Adrenal gland (tissue), 12 donors: Measurements from ENCODE around the gene SCGB1C1. TPM values are rescaled to one million over a fixed set of nuclear protein-coding genes. Genes with fewer than 3 reads are reported as not detected.

Experiments
- DNase-seq, 7 donors: peaks; one replicate each; pipeline ENCODE4 v3.0.0-alpha.2; 2019 to 2020
- H3K27ac ChIP-seq, 5 donors: fragments of 200-600 bp; sonication (generic) in 4 of 5; 1 replicate in 3 of 5; 2 replicates in 2 of 5; pipeline versions ENCODE4 v1.5.1 to v1.8.0; 2016 to 2020; ENCODE audit warnings: mild to moderate bottlenecking in 1 of 5
- H3K27me3 ChIP-seq: fragments of 200-600 bp; 2 replicates; pipeline ENCODE4 v1.8.0; 2021
- H3K36me3 ChIP-seq, 2 donors: fragments of 200-600 bp; replicated peaks in 1 of 2; 1 replicate in 1 of 2; 2 replicates in 1 of 2; pipeline versions ENCODE4 v1.5.1 to v1.8.0; 2018 to 2022
- H3K4me1 ChIP-seq, 2 donors: fragments of 200-600 bp; replicated peaks in 1 of 2; 1 replicate in 1 of 2; 2 replicates in 1 of 2; pipeline versions ENCODE4 v1.5.1 to v1.8.0; 2018 to 2021
- H3K4me3 ChIP-seq, 4 donors: fragments of 200-600 bp; sonication (generic) in 3 of 4; one replicate each; pipeline ENCODE4 v1.5.1; 2016 to 2018
- H3K9me3 ChIP-seq, 3 donors: fragments of 200-600 bp; sonication (generic) in 1 of 3; replicated peaks in 1 of 3; 1 replicate in 2 of 3; 2 replicates in 1 of 3; pipeline versions ENCODE4 v1.5.1 to v1.8.0; 2016 to 2021
- CTCF ChIP-seq, 6 experiments: fragments of 450-650 bp in 4 of 6; fragments of 200-600 bp in 2 of 6; sonication (generic) in 1 of 6; IDR thresholded peaks; 1 replicate in 5 of 6; 2 replicates in 1 of 6; pipeline versions ENCODE4 v1.5.1 to v1.8.0; 2016 to 2021; ENCODE audit warnings: antibody characterized with exemption in 6 of 6, mild to moderate bottlenecking in 2 of 6, moderate library complexity in 1 of 6
- POLR2A ChIP-seq, 2 donors: fragments of 450-650 bp; IDR thresholded peaks; one replicate each; pipeline ENCODE4 v1.6.1; 2017; ENCODE audit warnings: antibody characterized with exemption in 2 of 2, mild to moderate bottlenecking in 2 of 2, moderate library complexity in 1 of 2
- WGBS, 4 donors: extraction: QIAGEN DNeasy Blood & Tissue Kit in 2 of 4; methylation state at CpG; one replicate each; pipeline versions ENCODE4 v1.1.5 to v1.1.7; 2013 to 2017; 5-methylcytosine and 5-hydroxymethylcytosine counted together
- intact Hi-C, 2 donors: fragments of 100-400 bp; cut with DNase I; formaldehyde crosslinking; loops; one replicate each; pipeline versions ENCODE4 v1.14.1 to v1.15.0; 2022 to 2023
- polyA plus RNA-seq, 3 donors: library from polyadenylated mRNA; stranded (reverse); fragments of 200-250 nt in 2 of 3; fragments of 350-450 nt in 1 of 3; fragmentation: Illumina TruSeq in 1 of 3; extraction: RNeasy Lipid Tissue Mini Kit (QIAGEN cat#74804) in 1 of 3; gene quantifications; one replicate each; pipeline ENCODE4 v1.2.3, GENCODE V29; 2013 to 2014
- total RNA-seq, 9 donors: library from RNA; depleted of rRNA in 4 of 9; stranded (reverse); fragments of >200 nt in 4 of 9; fragments of 120-200 nt in 1 of 9; fragmentation: NEBNext Ultra II Directional in 1 of 9; extraction: Animal tissue kit (Norgen Biotek cat#: 25700) in 1 of 9; gene quantifications; one replicate each; pipeline versions ENCODE4 v1.1.0 to v1.2.4, GENCODE V29; 2013 to 2023
- donor health status: healthy with polysubstance abuse.
- donor health status: Bipolar disorder and iron deficiency.
- donor health status: DM: yes; HTN: yes; CAD: no.
- donor health status: DM: no; HTN: no; CAD: no.
- donor health status: DM: no; HTN: no; CAD: no.
- donor health status: DM: yes; HTN: yes; CAD: no.

Gene SCGB1C1
- total and polyA plus RNA-seq, 12 donors: not detected

GRCh38 chr11:199004-199581 lies 6.2 kb downstream of the SCGB1C1 start:
- no peak for TF ChIP-seq CTCF (IDR thresholded peaks at IDR 0.05)
- no peak for TF ChIP-seq POLR2A (IDR thresholded peaks at IDR 0.05)
- no peaks in the 10 kb centered on the region for H3K9me3 ChIP-seq
- intact Hi-C loops: loop anchor here in 1 of 2 donors (5.0 kb wide), 1 partner anchor 163 kb away; no protein-coding TSS in a partner anchor
- WGBS, 4 donors: 75 to 84% (median 81%) methylated on average over 2 to 13 of the region's 13 CpGs
- peaks cover 0 to 11% of the 10 kb centered on the region in 2 donors for H3K4me1 ChIP-seq
- H3K27me3 ChIP-seq: no peaks in the 10 kb centered on the region
- peaks cover 0 to 19% of the 10 kb centered on the region in 2 donors for H3K36me3 ChIP-seq
- H3K4me3 ChIP-seq: no peak overlapping the region
- H3K27ac ChIP-seq: no peak overlapping the region
- peak in 3 of 7 donors; percentile 10 to 39 (median 22) for DNase-seq

GRCh38 chr11:199782-200181 lies 6.9 kb downstream of the SCGB1C1 start:
- WGBS, 4 donors: 72 to 81% (median 75%) methylated on average over 6 to 8 of the region's 8 CpGs
- no peaks in the 10 kb centered on the region for H3K27me3 ChIP-seq
- peak in 2 of 7 donors; percentile 17 to 54 for DNase-seq
- no peak overlapping the region for H3K27ac ChIP-seq
- H3K36me3 ChIP-seq: peaks cover 0 to 26% of the 10 kb centered on the region in 2 donors
- TF ChIP-seq POLR2A (IDR thresholded peaks at IDR 0.05): no peak
- H3K4me3 ChIP-seq: no peak overlapping the region
- H3K9me3 ChIP-seq: no peaks in the 10 kb centered on the region
- peaks cover 0 to 16% of the 10 kb centered on the region in 2 donors for H3K4me1 ChIP-seq
- intact Hi-C loops: loop anchor here in 1 of 2 donors (5.0 kb wide), 1 partner anchor 163 kb away; no protein-coding TSS in a partner anchor

GRCh38 chr11:200224-201003 lies 7.5 kb downstream of the SCGB1C1 start:
- peaks cover 0 to 23% of the 10 kb centered on the region in 2 donors for H3K4me1 ChIP-seq
- WGBS, 4 donors: 90 to 96% (median 95%) methylated on average over 4 to 13 of the region's 13 CpGs
- H3K36me3 ChIP-seq: peaks cover 0 to 32% of the 10 kb centered on the region in 2 donors
- H3K27me3 ChIP-seq: no peaks in the 10 kb centered on the region
- peak in 2 of 7 donors; percentile 13 to 53 for DNase-seq
- no peak for TF ChIP-seq CTCF (IDR thresholded peaks at IDR 0.05)
- TF ChIP-seq POLR2A (IDR thresholded peaks at IDR 0.05): no peak
- H3K4me3 ChIP-seq: no peak overlapping the region
- intact Hi-C loops: no loop called here
- H3K27ac ChIP-seq: no peak overlapping the region
- no peaks in the 10 kb centered on the region for H3K9me3 ChIP-seq

- peak in 1 of 7 donors; percentile 51 for DNase-seq
- 63 to 76% (median 69%) methylated on average over 12 to 15 of the region's 15 CpGs for WGBS, 4 donors
- Histone ChIP-seq H3K27ac (no peak overlapping the region), H3K4me1 (peaks cover 8 to 33% of the 10 kb centered on the region in 2 donors), H3K4me3 (no peak overlapping the region), H3K27me3 (no peaks in the 10 kb centered on the region), H3K36me3 (peaks cover 0 to 33% of the 10 kb centered on the region in 2 donors), H3K9me3 (no peaks in the 10 kb centered on the region)
- intact Hi-C loops: no loop called here
- TF ChIP-seq POLR2A (IDR thresholded peaks at IDR 0.05): no peak
- no peak for TF ChIP-seq CTCF (IDR thresholded peaks at IDR 0.05)
Measured at GRCh38 chr11:201966-202365, 9.1 kb downstream of the SCGB1C1 start.
